Left ventricle myocardium inferior (tissue), 1 donor: ENCODE data around the gene ABCA4. TPM values are rescaled to one million over a fixed set of nuclear protein-coding genes. Genes with fewer than 3 reads are reported as not detected.
"Not testable (repeated sequence)": the region's sequence is repeated elsewhere in the genome, so short reads cannot be mapped to it uniquely, and the experiment has no call there.

ENCODE experiments used
- DNase-seq: peaks from one replicate; pipeline ENCODE4 v3.0.0-alpha.2; 2020
- H3K27ac ChIP-seq: fragments of 200-600 bp; replicated peaks from 2 replicates; pipeline ENCODE4 v1.8.0; 2021
- H3K27me3 ChIP-seq: fragments of 200-600 bp; 2 replicates; pipeline ENCODE4 v1.8.0; 2021; ENCODE audit warnings: low read depth
- H3K36me3 ChIP-seq: fragments of 200-600 bp; 2 replicates; pipeline ENCODE4 v1.8.0; 2021
- H3K4me1 ChIP-seq: fragments of 200-600 bp; 2 replicates; pipeline ENCODE4 v1.8.0; 2021
- H3K4me3 ChIP-seq: fragments of 200-600 bp; 2 replicates; pipeline ENCODE4 v1.8.0; 2021; ENCODE audit warnings: mild to moderate bottlenecking, moderate library complexity
- H3K9me3 ChIP-seq: fragments of 200-600 bp; replicated peaks from 2 replicates; pipeline ENCODE4 v1.8.0; 2021
- CTCF ChIP-seq: fragments of 200-600 bp; IDR thresholded peaks from 2 replicates; pipeline ENCODE4 v1.8.0; 2021; ENCODE audit warnings: antibody characterized with exemption, mild to moderate bottlenecking, borderline replicate concordance
- intact Hi-C: fragments of 100-400 bp; cut with micrococcal nuclease; formaldehyde crosslinking; loops from one replicate; pipeline ENCODE4 v1.11.0; 2022
- total RNA-seq: library from RNA; stranded (reverse); fragmentation: NEBNext Ultra II Directional; extraction: Animal tissue kit (Norgen Biotek cat#: 25700); gene quantifications from one replicate; pipeline ENCODE4 v1.2.1, GENCODE V29; 2021
- donor health status: DM: no; HTN: yes; CAD: no; lungs with severe emphysema.

Gene ABCA4
- total RNA-seq, 1 donor from 2014 or later, result 0.11 TPM

GRCh38 chr1:94000510-94001282, 120.3 kb downstream of the ABCA4 start:
- H3K36me3 ChIP-seq, result no peaks in the 10 kb centered on the region
- intact Hi-C loops, result no loop called here
- DNase-seq, result no peak
- H3K27me3 ChIP-seq, result no peaks in the 10 kb centered on the region
- H3K9me3 ChIP-seq, result no peaks in the 10 kb centered on the region
- H3K4me1 ChIP-seq, result no peaks in the 10 kb centered on the region
- TF ChIP-seq CTCF, result no peak
- no peak overlapping the region for H3K27ac ChIP-seq
- H3K4me3 ChIP-seq, result no peak overlapping the region

- Histone ChIP-seq H3K27ac (no peak overlapping the region), H3K4me1 (no peaks in the 10 kb centered on the region), H3K4me3 (no peak overlapping the region), H3K9me3 (no peaks in the 10 kb centered on the region), H3K36me3 (no peaks in the 10 kb centered on the region), H3K27me3 (no peaks in the 10 kb centered on the region)
- TF ChIP-seq CTCF, result no peak
- intact Hi-C loops, result no loop called here
- DNase-seq, result no peak
These were observed 121.0 kb downstream of the ABCA4 start for GRCh38 chr1:93999840-94000415.

GRCh38 chr1:93998532-93998931, 122.4 kb downstream of the ABCA4 start:
- H3K4me3 ChIP-seq, H3K36me3 ChIP-seq, H3K27ac ChIP-seq, H3K27me3 ChIP-seq, DNase-seq, H3K4me1 ChIP-seq, H3K9me3 ChIP-seq, intact Hi-C loops: not testable (repeated sequence)

- no peak overlapping the region for H3K4me3 ChIP-seq
- H3K36me3 ChIP-seq, result no peaks in the 10 kb centered on the region
- no peaks in the 10 kb centered on the region for H3K9me3 ChIP-seq
- TF ChIP-seq CTCF, result no peak
- intact Hi-C loops, result no loop called here
- peaks cover 8% of the 10 kb centered on the region for H3K27me3 ChIP-seq
- no peak for DNase-seq
- no peaks in the 10 kb centered on the region for H3K4me1 ChIP-seq
- H3K27ac ChIP-seq, result no peak overlapping the region
These were observed 123.2 kb downstream of the ABCA4 start for GRCh38 chr1:93997756-93998155.

GRCh38 chr1:93995837-93996536, 125.0 kb downstream of the ABCA4 start:
- intact Hi-C loops, result no loop called here
- no peaks in the 10 kb centered on the region for H3K36me3 ChIP-seq
- no peak for TF ChIP-seq CTCF
- DNase-seq, result no peak
- no peak overlapping the region for H3K4me3 ChIP-seq
- no peak overlapping the region for H3K27ac ChIP-seq
- no peaks in the 10 kb centered on the region for H3K9me3 ChIP-seq
- peaks cover 17% of the 10 kb centered on the region for H3K27me3 ChIP-seq
- H3K4me1 ChIP-seq, result no peaks in the 10 kb centered on the region

- TF ChIP-seq CTCF, result no peak
- Histone ChIP-seq H3K27ac (no peak overlapping the region), H3K27me3 (peaks cover 19% of the 10 kb centered on the region), H3K9me3 (no peaks in the 10 kb centered on the region), H3K4me1 (no peaks in the 10 kb centered on the region), H3K4me3 (no peak overlapping the region), H3K36me3 (no peaks in the 10 kb centered on the region)
- intact Hi-C loops, result no loop called here
- DNase-seq, result no peak
These were observed 127.2 kb downstream of the ABCA4 start for GRCh38 chr1:93993731-93994130.
